Lower lobe of right lung (tissue), 2 donors: Measurements from ENCODE around the gene KLF17. TPM values are rescaled to one million over a fixed set of nuclear protein-coding genes. Genes with fewer than 3 reads are reported as not detected.

ENCODE experiments used
- ATAC-seq, 2 donors: fragments of 200-7000 bp; cut with Tn5 transposase; one replicate each; pipeline ENCODE4 v1.9.1; 2020 to 2022; ENCODE audit warnings: mild to moderate bottlenecking in 2 of 2, moderate library complexity in 2 of 2
- DNase-seq: peaks from one replicate; pipeline ENCODE4 v3.0.0-alpha.2; 2020
- H3K27ac ChIP-seq: fragments of 200-600 bp; one replicate; pipeline ENCODE4 v1.8.0; 2022
- H3K27me3 ChIP-seq: fragments of 200-600 bp; one replicate; pipeline ENCODE4 v1.8.0; 2022; ENCODE audit warnings: low read depth
- H3K36me3 ChIP-seq: fragments of 200-600 bp; one replicate; pipeline ENCODE4 v1.8.0; 2022; ENCODE audit warnings: mild to moderate bottlenecking
- H3K4me1 ChIP-seq: fragments of 200-600 bp; one replicate; pipeline ENCODE4 v1.8.0; 2022
- H3K4me3 ChIP-seq: fragments of 200-600 bp; one replicate; pipeline ENCODE4 v1.8.0; 2022; ENCODE audit warnings: mild to moderate bottlenecking
- H3K9me3 ChIP-seq: fragments of 200-600 bp; one replicate; pipeline ENCODE4 v1.8.0; 2022
- intact Hi-C: fragments of 100-400 bp; cut with DNase I; formaldehyde crosslinking; loops from one replicate; pipeline ENCODE4 v1.11.0; 2022
- long read RNA-seq: library from polyadenylated mRNA; unstranded; transcript quantifications from one replicate; pipeline ENCODE4 v2.0.0, GENCODE V29; 2021
- total RNA-seq: library from RNA; stranded (reverse); fragmentation: NEBNext Ultra II Directional; extraction: Animal tissue kit (Norgen Biotek cat#: 25700); gene quantifications from one replicate; pipeline ENCODE4 v1.2.1, GENCODE V29; 2021
- TF ChIP-seq, protein P1 (sequence below): fragments of 200-600 bp; IDR thresholded peaks from one replicate; pipeline ENCODE4 v1.8.0; 2022; ENCODE audit warnings: antibody characterized with exemption, mild to moderate bottlenecking
- donor health status: DM: no; HTN: yes; CAD: no; lungs with severe emphysema.

The KLF17 gene
- 0.47 TPM for total RNA-seq
- long read RNA-seq: 0 reads

DNA sequence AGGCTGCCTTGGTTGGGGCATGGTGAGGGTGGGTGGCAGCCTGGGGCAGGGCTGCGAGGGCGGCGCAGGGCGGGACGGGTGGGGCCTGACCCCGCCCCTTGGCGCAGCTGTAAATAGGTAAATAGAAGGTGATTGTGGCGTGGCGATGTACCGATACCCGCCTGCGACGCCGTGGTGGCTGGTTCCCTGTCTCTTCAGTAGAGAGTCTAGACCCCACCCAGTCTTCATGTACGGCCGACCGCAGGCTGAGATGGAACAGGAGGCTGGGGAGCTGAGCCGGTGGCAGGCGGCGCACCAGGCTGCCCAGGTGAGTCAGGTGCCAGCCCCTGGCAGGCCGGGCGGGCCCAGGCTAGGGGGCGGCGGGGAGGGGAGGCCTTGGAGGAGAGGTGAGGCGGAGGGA lies at the start of gene KLF17:
KLF17 (plus strand) TSS at position 140 of the 400 bp plus-strand sequence; CDS start at position 227, 87 bp downstream.
- Histone ChIP-seq H3K9me3 (no peaks in the 10 kb centered on the region), H3K4me1 (no peaks in the 10 kb centered on the region), H3K36me3 (no peaks in the 10 kb centered on the region), H3K4me3 (no peak within 1 kb of the TSS), H3K27ac (no peak within 1 kb of the TSS), H3K27me3 (no peaks in the 10 kb centered on the region)
- DNase-seq (no peak), ATAC-seq (no peak)
- TF ChIP-seq, protein P1, sequence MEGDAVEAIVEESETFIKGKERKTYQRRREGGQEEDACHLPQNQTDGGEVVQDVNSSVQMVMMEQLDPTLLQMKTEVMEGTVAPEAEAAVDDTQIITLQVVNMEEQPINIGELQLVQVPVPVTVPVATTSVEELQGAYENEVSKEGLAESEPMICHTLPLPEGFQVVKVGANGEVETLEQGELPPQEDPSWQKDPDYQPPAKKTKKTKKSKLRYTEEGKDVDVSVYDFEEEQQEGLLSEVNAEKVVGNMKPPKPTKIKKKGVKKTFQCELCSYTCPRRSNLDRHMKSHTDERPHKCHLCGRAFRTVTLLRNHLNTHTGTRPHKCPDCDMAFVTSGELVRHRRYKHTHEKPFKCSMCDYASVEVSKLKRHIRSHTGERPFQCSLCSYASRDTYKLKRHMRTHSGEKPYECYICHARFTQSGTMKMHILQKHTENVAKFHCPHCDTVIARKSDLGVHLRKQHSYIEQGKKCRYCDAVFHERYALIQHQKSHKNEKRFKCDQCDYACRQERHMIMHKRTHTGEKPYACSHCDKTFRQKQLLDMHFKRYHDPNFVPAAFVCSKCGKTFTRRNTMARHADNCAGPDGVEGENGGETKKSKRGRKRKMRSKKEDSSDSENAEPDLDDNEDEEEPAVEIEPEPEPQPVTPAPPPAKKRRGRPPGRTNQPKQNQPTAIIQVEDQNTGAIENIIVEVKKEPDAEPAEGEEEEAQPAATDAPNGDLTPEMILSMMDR: no peak
- intact Hi-C loops: no loop called here

- Histone ChIP-seq H3K27ac (no peak overlapping the region), H3K27me3 (no peaks in the 10 kb centered on the region), H3K36me3 (no peaks in the 10 kb centered on the region), H3K4me1 (peaks cover 38% of the 10 kb centered on the region), H3K4me3 (no peak overlapping the region), H3K9me3 (no peaks in the 10 kb centered on the region)
- DNase-seq: no peak
- no peak for ATAC-seq
- intact Hi-C loops: no loop called here
- TF ChIP-seq, protein P1: no peak
Measured at GRCh38 chr1:44071461-44071860, 47.2 kb upstream of the KLF17 start.

- intact Hi-C loops: no loop called here
- H3K27ac ChIP-seq: no peak overlapping the region
- ATAC-seq: peak in 1 of 2 donors; percentile 18
Measured at GRCh38 chr1:44072204-44072603, 46.4 kb upstream of the KLF17 start.

GRCh38 chr1:44072821-44073220 lies 45.8 kb upstream of the KLF17 start:
- H3K9me3 ChIP-seq: no peaks in the 10 kb centered on the region
- intact Hi-C loops: no loop called here
- no peaks in the 10 kb centered on the region for H3K27me3 ChIP-seq
- no peak overlapping the region for H3K4me3 ChIP-seq
- TF ChIP-seq, protein P1: no peak
- no peak for ATAC-seq
- H3K4me1 ChIP-seq: peaks cover 32% of the 10 kb centered on the region
- H3K36me3 ChIP-seq: no peaks in the 10 kb centered on the region
- no peak for DNase-seq
- H3K27ac ChIP-seq: no peak overlapping the region

More at GRCh38 chr1:44072204-44072603, 46.4 kb upstream of the KLF17 start:
- TF ChIP-seq, protein P1: no peak
- no peak for DNase-seq
- Histone ChIP-seq H3K4me1 (peaks cover 38% of the 10 kb centered on the region), H3K4me3 (no peak overlapping the region), H3K27me3 (no peaks in the 10 kb centered on the region), H3K9me3 (no peaks in the 10 kb centered on the region), H3K36me3 (no peaks in the 10 kb centered on the region)

GRCh38 chr1:44073528-44073927 lies 45.1 kb upstream of the KLF17 start:
- TF ChIP-seq, protein P1: no peak

GRCh38 chr1:44074415-44074814 lies 44.2 kb upstream of the KLF17 start:
- Histone ChIP-seq H3K36me3 (no peaks in the 10 kb centered on the region), H3K4me3 (no peak overlapping the region), H3K27ac (no peak overlapping the region), H3K27me3 (no peaks in the 10 kb centered on the region), H3K9me3 (no peaks in the 10 kb centered on the region), H3K4me1 (peaks cover 21% of the 10 kb centered on the region)
- DNase-seq: no peak
- ATAC-seq: peak in 1 of 2 donors; percentile 30
- TF ChIP-seq, protein P1: no peak
- intact Hi-C loops: no loop called here

More at GRCh38 chr1:44073528-44073927, 45.1 kb upstream of the KLF17 start:
- intact Hi-C loops: no loop called here
- H3K9me3 ChIP-seq: no peaks in the 10 kb centered on the region
- no peaks in the 10 kb centered on the region for H3K36me3 ChIP-seq
- DNase-seq: no peak
- H3K27ac ChIP-seq: no peak overlapping the region
- peaks cover 26% of the 10 kb centered on the region for H3K4me1 ChIP-seq
- no peak for ATAC-seq
- no peaks in the 10 kb centered on the region for H3K27me3 ChIP-seq
- H3K4me3 ChIP-seq: no peak overlapping the region
